Neuronal stem cell (in vitro differentiated cells): Measurements from ENCODE around the gene CDC25A.
A peak's percentile ranks its signal among the peaks of the same experiment; 100 is the strongest.

Experiments used
- DNase-seq: peaks from one replicate; pipeline ENCODE4 v3.0.0-alpha.2; 2013; ENCODE audit warnings: low spot score
- H2AFZ ChIP-seq: one replicate; pipeline ENCODE4 v1.6.1; 2013; ENCODE audit warnings: mild to moderate bottlenecking, low read length, inconsistent platforms
- H2AK5ac ChIP-seq: 2 replicates; pipeline ENCODE4 v1.6.1; 2013; ENCODE audit warnings: low read depth, mild to moderate bottlenecking, inconsistent platforms, low read length, moderate library complexity, mixed read lengths
- H2BK120ac ChIP-seq: 2 replicates; pipeline ENCODE4 v1.6.1; 2013; ENCODE audit warnings: low read depth, mild to moderate bottlenecking, inconsistent platforms, low read length, moderate library complexity, mixed read lengths
- H2BK12ac ChIP-seq: one replicate; pipeline ENCODE4 v1.6.1; 2013; ENCODE audit warnings: low read length, inconsistent platforms
- H2BK15ac ChIP-seq: 2 replicates; pipeline ENCODE4 v1.6.1; 2013; ENCODE audit warnings: mild to moderate bottlenecking, low read length, inconsistent platforms, mixed read lengths
- H2BK5ac ChIP-seq: one replicate; pipeline ENCODE4 v1.6.1; 2013; ENCODE audit warnings: inconsistent platforms, mild to moderate bottlenecking, low read length, moderate library complexity
- H3K14ac ChIP-seq: one replicate; pipeline ENCODE4 v1.6.1; 2013; ENCODE audit warnings: low read length, inconsistent platforms
- H3K18ac ChIP-seq: 2 replicates; pipeline ENCODE4 v1.6.1; 2013; ENCODE audit warnings: low read length, inconsistent platforms
- H3K23ac ChIP-seq: 2 replicates; pipeline ENCODE4 v1.6.1; 2013; ENCODE audit warnings: low read depth, mild to moderate bottlenecking, mixed read lengths, low read length, inconsistent platforms; ENCODE audit not compliant: poor library complexity
- H3K27ac ChIP-seq: replicated peaks from 3 replicates; pipeline ENCODE4 v1.5.1; 2013; ENCODE audit warnings: low read length, inconsistent platforms
- H3K27me3 ChIP-seq, 3 experiments: 2 replicates each; pipeline ENCODE4 v1.6.1; 2013; ENCODE audit warnings: low read length in 3 of 3, mild to moderate bottlenecking in 2 of 3, inconsistent platforms in 1 of 3, low read depth in 1 of 3, mixed read lengths in 1 of 3, moderate library complexity in 1 of 3; ENCODE audit not compliant: control insufficient read depth in 3 of 3, insufficient read depth in 3 of 3
- H3K36me3 ChIP-seq, 2 donors: replicated peaks in 1 of 2; 2 replicates each; pipeline ENCODE4 v1.6.1; 2013; ENCODE audit warnings: low read length in 2 of 2; ENCODE audit not compliant: control insufficient read depth in 2 of 2, insufficient read depth in 2 of 2
- H3K4ac ChIP-seq: 2 replicates; pipeline ENCODE4 v1.6.1; 2013; ENCODE audit warnings: inconsistent platforms, mild to moderate bottlenecking, low read length, moderate library complexity
- H3K4me1 ChIP-seq, 2 donors: 1 replicate in 1 of 2; 2 replicates in 1 of 2; pipeline ENCODE4 v1.6.1; 2013; ENCODE audit warnings: low read length in 2 of 2, low read depth in 1 of 2; ENCODE audit not compliant: control insufficient read depth in 2 of 2, insufficient read depth in 1 of 2
- H3K4me2 ChIP-seq: one replicate; pipeline ENCODE4 v1.6.1; 2013; ENCODE audit warnings: mild to moderate bottlenecking, low read length, inconsistent platforms; ENCODE audit not compliant: insufficient read depth, poor library complexity, severe bottlenecking
- H3K4me3 ChIP-seq, 2 donors: 2 replicates each; pipeline ENCODE4 v1.5.1; 2013; ENCODE audit warnings: low read length in 2 of 2, mild to moderate bottlenecking in 2 of 2, inconsistent platforms in 1 of 2, moderate library complexity in 1 of 2
- H3K79me1 ChIP-seq: one replicate; pipeline ENCODE4 v1.6.1; 2013; ENCODE audit warnings: low read depth, mild to moderate bottlenecking, inconsistent platforms, low read length, moderate library complexity
- H3K9ac ChIP-seq: one replicate; pipeline ENCODE4 v1.6.1; 2013; ENCODE audit warnings: mild to moderate bottlenecking, low read depth, low read length, inconsistent platforms; ENCODE audit not compliant: poor library complexity
- H3K9me3 ChIP-seq, 2 donors: replicated peaks in 1 of 2; 2 replicates each; pipeline versions ENCODE3 to v1.6.1; 2013; ENCODE audit warnings: low read length in 2 of 2, mild to moderate bottlenecking in 2 of 2, inconsistent platforms in 1 of 2, low read depth in 1 of 2, mixed read lengths in 1 of 2, moderate library complexity in 1 of 2; ENCODE audit not compliant: control insufficient read depth in 2 of 2, insufficient read depth in 1 of 2
- H4K8ac ChIP-seq: one replicate; pipeline ENCODE4 v1.6.1; 2013; ENCODE audit warnings: low read depth, mild to moderate bottlenecking, inconsistent platforms, low read length, moderate library complexity
- H4K91ac ChIP-seq: one replicate; pipeline ENCODE4 v1.6.1; 2013; ENCODE audit warnings: low read length, low read depth, mild to moderate bottlenecking, inconsistent platforms; ENCODE audit not compliant: poor library complexity
- WGBS, 2 donors: extraction: QIAGEN DNeasy Blood & Tissue Kit; methylation state at CpG; one replicate each; pipeline ENCODE4 v1.1.7; 2013; ENCODE audit warnings: missing lambda C conversion rate in 2 of 2, mixed read lengths in 1 of 2; ENCODE audit not compliant: insufficient read length in 2 of 2, insufficient replicate concordance in 1 of 2; ENCODE audit errors: extremely low coverage in 2 of 2; 5-methylcytosine and 5-hydroxymethylcytosine counted together

Gene CDC25A

GRCh38 chr3:48143992-48144391 lies 44.2 kb downstream of the CDC25A start:
- no peak overlapping the region for H3K4ac ChIP-seq
- H4K91ac ChIP-seq = no peak overlapping the region
- H3K4me2 ChIP-seq = no peak overlapping the region
- no peak overlapping the region for H3K27ac ChIP-seq
- no peak overlapping the region for H3K9ac ChIP-seq
- peaks cover 0 to 4% of the 10 kb centered on the region in 2 donors for H3K4me1 ChIP-seq
- no CpG with 5 or more reads among the region's 5 CpGs for whole genome bisulfite sequencing, 2 donors
- H3K23ac ChIP-seq = no peak overlapping the region
- no peak overlapping the region for H3K4me3 ChIP-seq
- no peaks in the 10 kb centered on the region for H3K27me3 ChIP-seq
- H3K79me1 ChIP-seq = peaks cover 2% of the 10 kb centered on the region
- H4K8ac ChIP-seq = no peak overlapping the region
- no peak overlapping the region for H2BK12ac ChIP-seq
- DNase-seq = no peak
- no peak overlapping the region for H3K18ac ChIP-seq
- H2AK5ac ChIP-seq = no peak overlapping the region
- H2BK120ac ChIP-seq = no peak overlapping the region
- H2AFZ ChIP-seq = peak overlapping the region; percentile 38
- H2BK15ac ChIP-seq = no peak overlapping the region
- H2BK5ac ChIP-seq = no peak overlapping the region
- H3K14ac ChIP-seq = no peak overlapping the region
- H3K36me3 ChIP-seq = no peaks in the 10 kb centered on the region
- H3K9me3 ChIP-seq = peaks cover 0 to 2% of the 10 kb centered on the region in 2 donors

GRCh38 chr3:48143567-48143966 lies 44.6 kb downstream of the CDC25A start:
- Histone ChIP-seq H3K36me3 (no peaks in the 10 kb centered on the region), H4K8ac (no peak overlapping the region), H3K23ac (no peak overlapping the region), H3K4me3 (no peak overlapping the region), H3K27me3 (no peaks in the 10 kb centered on the region), H3K14ac (no peak overlapping the region), H3K9ac (no peak overlapping the region), H2BK5ac (no peak overlapping the region), H2BK12ac (no peak overlapping the region), H3K4me1 (peaks cover 0 to 4% of the 10 kb centered on the region in 2 donors), H2AK5ac (no peak overlapping the region), H3K4me2 (no peak overlapping the region), H2BK15ac (no peak overlapping the region), H4K91ac (no peak overlapping the region), H3K18ac (no peak overlapping the region), H3K9me3 (peaks cover 0 to 2% of the 10 kb centered on the region in 2 donors), H3K79me1 (peaks cover 2% of the 10 kb centered on the region), H3K4ac (no peak overlapping the region), H2AFZ (peak overlapping the region; percentile 38), H3K27ac (no peak overlapping the region), H2BK120ac (no peak overlapping the region)
- DNase-seq = no peak
- no CpG with 5 or more reads among the region's 3 CpGs for WGBS, 2 donors

- Histone ChIP-seq H2BK15ac (peak overlapping the region; percentile 96), H3K9ac (no peak overlapping the region), H2BK120ac (no peak overlapping the region), H3K36me3 (no peaks in the 10 kb centered on the region), H2AFZ (peak overlapping the region; percentile 22), H3K27me3 (no peaks in the 10 kb centered on the region), H4K91ac (no peak overlapping the region), H4K8ac (no peak overlapping the region), H3K14ac (no peak overlapping the region), H2AK5ac (peak overlapping the region; percentile 91), H3K4me3 (no peak overlapping the region), H3K23ac (peak overlapping the region; percentile 85), H2BK12ac (peak overlapping the region; percentile 46), H3K27ac (no peak overlapping the region), H3K9me3 (peaks cover 0 to 2% of the 10 kb centered on the region in 2 donors), H3K4me1 (peaks cover 0 to 4% of the 10 kb centered on the region in 2 donors), H3K79me1 (peaks cover 2% of the 10 kb centered on the region), H3K4ac (peak overlapping the region; percentile 76), H3K18ac (peak overlapping the region; percentile 92), H3K4me2 (no peak overlapping the region), H2BK5ac (peak overlapping the region; percentile 66)
- WGBS, 2 donors = no CpG with 5 or more reads among the region's 11 CpGs
- no peak for DNase-seq
These were observed 45.8 kb downstream of the CDC25A start for GRCh38 chr3:48142316-48142870.

GRCh38 chr3:48141604-48142137 lies 46.5 kb downstream of the CDC25A start:
- Histone ChIP-seq H3K18ac (no peak overlapping the region), H2BK5ac (no peak overlapping the region), H4K91ac (no peak overlapping the region), H3K27me3 (no peaks in the 10 kb centered on the region), H3K4me2 (no peak overlapping the region), H2AFZ (no peak overlapping the region), H2BK12ac (no peak overlapping the region), H3K14ac (no peak overlapping the region), H3K23ac (no peak overlapping the region), H2BK120ac (no peak overlapping the region), H3K9ac (no peak overlapping the region), H3K27ac (no peak overlapping the region), H2AK5ac (no peak overlapping the region), H3K79me1 (peaks cover 2% of the 10 kb centered on the region), H2BK15ac (no peak overlapping the region), H3K36me3 (no peaks in the 10 kb centered on the region), H4K8ac (no peak overlapping the region), H3K4me1 (peaks cover 0 to 4% of the 10 kb centered on the region in 2 donors), H3K4ac (no peak overlapping the region), H3K4me3 (no peak overlapping the region), H3K9me3 (peaks cover 0 to 2% of the 10 kb centered on the region in 2 donors)
- DNase-seq = no peak
- WGBS, 2 donors = no CpG with 5 or more reads among the region's 9 CpGs
